H9 (cell line): ENCODE data around the gene TGM4. TPM values are rescaled to one million over a fixed set of nuclear protein-coding genes. Genes with fewer than 3 reads are reported as not detected.

Experiments
- DNase-seq: peaks from one replicate; pipeline ENCODE4 v3.0.0-alpha.2; 2017
- H2AFZ ChIP-seq: one replicate; pipeline ENCODE4 v1.6.1; 2013; ENCODE audit warnings: mild to moderate bottlenecking, low read length, control low read depth, moderate library complexity
- H2AK5ac ChIP-seq: 2 replicates; pipeline ENCODE4 v1.6.1; 2013; ENCODE audit warnings: low read length, control low read depth, mixed read lengths; ENCODE audit not compliant: insufficient read length
- H2BK120ac ChIP-seq: one replicate; pipeline ENCODE4 v1.6.1; 2013; ENCODE audit warnings: low read depth, mild to moderate bottlenecking, low read length, control low read depth, inconsistent platforms; ENCODE audit not compliant: poor library complexity, severe bottlenecking
- H2BK12ac ChIP-seq: 2 replicates; pipeline ENCODE4 v1.6.1; 2013; ENCODE audit warnings: low read length, control low read depth, mixed read lengths, low read depth; ENCODE audit not compliant: insufficient read length
- H2BK15ac ChIP-seq: 2 replicates; pipeline ENCODE4 v1.6.1; 2013; ENCODE audit warnings: low read depth, low read length, control low read depth
- H2BK20ac ChIP-seq: one replicate; pipeline ENCODE4 v1.6.1; 2013; ENCODE audit warnings: low read depth, mild to moderate bottlenecking, low read length, control low read depth, inconsistent platforms; ENCODE audit not compliant: poor library complexity, severe bottlenecking
- H2BK5ac ChIP-seq: 2 replicates; pipeline ENCODE4 v1.6.1; 2013; ENCODE audit warnings: low read length, control low read depth, mixed read lengths; ENCODE audit not compliant: insufficient read length
- H3K14ac ChIP-seq: 2 replicates; pipeline ENCODE4 v1.6.1; 2013; ENCODE audit warnings: low read length, control low read depth; ENCODE audit not compliant: insufficient read depth
- H3K18ac ChIP-seq: 2 replicates; pipeline ENCODE4 v1.6.1; 2013; ENCODE audit warnings: low read depth, mild to moderate bottlenecking, mixed read lengths, low read length, control low read depth; ENCODE audit not compliant: insufficient read length
- H3K23ac ChIP-seq: 2 replicates; pipeline ENCODE4 v1.6.1; 2013; ENCODE audit warnings: low read length, control low read depth, mixed read lengths, low read depth; ENCODE audit not compliant: insufficient read length
- H3K23me2 ChIP-seq: 2 replicates; pipeline ENCODE4 v1.6.1; 2013; ENCODE audit warnings: low read depth, mild to moderate bottlenecking, mixed read lengths, low read length, control low read depth; ENCODE audit not compliant: insufficient read length, poor library complexity, severe bottlenecking
- H3K27ac ChIP-seq: 2 replicates; pipeline ENCODE4 v1.5.1; 2013; ENCODE audit warnings: low read length, control low read depth, mixed read lengths, low read depth; ENCODE audit not compliant: insufficient read length
- H3K27me3 ChIP-seq: 2 replicates; pipeline ENCODE4 v1.6.1; 2013; ENCODE audit warnings: low read length, control low read depth, inconsistent platforms; ENCODE audit not compliant: insufficient read depth
- H3K4ac ChIP-seq: 2 replicates; pipeline ENCODE4 v1.6.1; 2013; ENCODE audit warnings: low read depth, mild to moderate bottlenecking, control low read depth, inconsistent platforms, low read length, moderate library complexity
- H3K4me1 ChIP-seq: 2 replicates; pipeline ENCODE4 v1.6.1; 2013; ENCODE audit warnings: low read length, control low read depth, inconsistent platforms; ENCODE audit not compliant: insufficient read depth
- H3K4me2 ChIP-seq: 2 replicates; pipeline ENCODE4 v1.6.1; 2013; ENCODE audit warnings: low read length, control low read depth, mixed read lengths; ENCODE audit not compliant: insufficient read length, insufficient read depth
- H3K56ac ChIP-seq: 2 replicates; pipeline ENCODE4 v1.6.1; 2013; ENCODE audit warnings: low read depth, mild to moderate bottlenecking, mixed read lengths, low read length, control low read depth; ENCODE audit not compliant: insufficient read length
- H3K79me1 ChIP-seq: 2 replicates; pipeline ENCODE4 v1.6.1; 2013; ENCODE audit warnings: low read depth, mild to moderate bottlenecking, moderate library complexity, low read length, control low read depth, inconsistent platforms; ENCODE audit not compliant: insufficient read depth, poor library complexity, severe bottlenecking
- H3K79me2 ChIP-seq: 2 replicates; pipeline ENCODE4 v1.6.1; 2013; ENCODE audit warnings: low read length, control low read depth, inconsistent platforms; ENCODE audit not compliant: insufficient read depth
- H3K9ac ChIP-seq: 2 replicates; pipeline ENCODE4 v1.6.1; 2013; ENCODE audit warnings: low read length, control low read depth, mixed read lengths; ENCODE audit not compliant: insufficient read length; ENCODE audit errors: extremely low read depth
- H3K9me3 ChIP-seq: one replicate; pipeline ENCODE4 v1.6.1; 2013; ENCODE audit warnings: low read depth, low read length, inconsistent platforms; ENCODE audit not compliant: control insufficient read depth
- H3T11ph ChIP-seq: one replicate; pipeline ENCODE4 v1.6.1; 2013; ENCODE audit warnings: mild to moderate bottlenecking, low read length, control low read depth, inconsistent platforms
- H4K20me1 ChIP-seq: one replicate; pipeline ENCODE4 v1.6.1; 2013; ENCODE audit not compliant: control insufficient read depth, insufficient read length, insufficient read depth
- H4K5ac ChIP-seq: 2 replicates; pipeline ENCODE4 v1.6.1; 2013; ENCODE audit warnings: low read depth, mild to moderate bottlenecking, mixed read lengths, low read length, control low read depth; ENCODE audit not compliant: insufficient read length
- H4K8ac ChIP-seq: replicated peaks from 2 replicates; pipeline ENCODE4 v1.6.1; 2013; ENCODE audit warnings: low read length, control low read depth, mixed read lengths, low read depth; ENCODE audit not compliant: insufficient read length
- H4K91ac ChIP-seq: 2 replicates; pipeline ENCODE4 v1.6.1; 2013; ENCODE audit warnings: low read depth, mild to moderate bottlenecking, moderate library complexity, mixed read lengths, low read length, control low read depth; ENCODE audit not compliant: insufficient read length
- H3K27ac Mint-ChIP-seq, 3 experiments: 2 replicates in 2 of 3; 3 replicates in 1 of 3; pipeline ENCODE4 v1.8.0; 2020 to 2021; ENCODE audit warnings: mixed read lengths in 3 of 3, mild to moderate bottlenecking in 1 of 3, moderate library complexity in 1 of 3
- H3K27me3 Mint-ChIP-seq: 2 replicates; pipeline ENCODE4 v1.8.0; 2021; ENCODE audit warnings: low read depth, mild to moderate bottlenecking, moderate library complexity, mixed read lengths
- H3K36me3 Mint-ChIP-seq, 3 experiments: 2 replicates in 2 of 3; 3 replicates in 1 of 3; pipeline ENCODE4 v1.8.0; 2020 to 2021; ENCODE audit warnings: low read depth in 3 of 3, mixed read lengths in 3 of 3; ENCODE audit not compliant: insufficient read depth in 1 of 3
- H3K4me1 Mint-ChIP-seq, 2 experiments: 2 replicates each; pipeline ENCODE4 v1.8.0; 2020; ENCODE audit warnings: mixed read lengths in 2 of 2
- H3K4me3 Mint-ChIP-seq, 2 experiments: 2 replicates in 1 of 2; 3 replicates in 1 of 2; pipeline ENCODE4 v1.8.0; 2020 to 2021; ENCODE audit warnings: mild to moderate bottlenecking in 2 of 2, mixed read lengths in 2 of 2, moderate library complexity in 1 of 2
- H3K9me3 Mint-ChIP-seq, 2 experiments: 2 replicates in 1 of 2; 3 replicates in 1 of 2; pipeline ENCODE4 v1.8.0; 2020; ENCODE audit warnings: mild to moderate bottlenecking in 2 of 2, mixed read lengths in 2 of 2, moderate library complexity in 1 of 2
- WGBS: extraction: QIAGEN DNeasy Blood & Tissue Kit; methylation state at CpG from one replicate; pipeline ENCODE4 v1.1.7; 2013; ENCODE audit warnings: missing lambda C conversion rate, low lambda C conversion rate, mixed read lengths; ENCODE audit not compliant: insufficient read length; ENCODE audit errors: extremely low coverage; 5-methylcytosine and 5-hydroxymethylcytosine counted together
- total RNA-seq: library from RNA; stranded (reverse); gene quantifications from 2 replicates; pipeline ENCODE4 v1.2.1, GENCODE V29; 2021
- TF ChIP-seq, protein P1 (sequence below): fragments of 200-600 bp; sonication (generic); conservative IDR thresholded peaks from 3 replicates; pipeline ENCODE4 v1.8.0; 2021; ENCODE audit warnings: antibody characterized with exemption, mild to moderate bottlenecking

TGM4 gene
- total RNA-seq, 1 experiment from 2014 or later = not detected

DNA sequence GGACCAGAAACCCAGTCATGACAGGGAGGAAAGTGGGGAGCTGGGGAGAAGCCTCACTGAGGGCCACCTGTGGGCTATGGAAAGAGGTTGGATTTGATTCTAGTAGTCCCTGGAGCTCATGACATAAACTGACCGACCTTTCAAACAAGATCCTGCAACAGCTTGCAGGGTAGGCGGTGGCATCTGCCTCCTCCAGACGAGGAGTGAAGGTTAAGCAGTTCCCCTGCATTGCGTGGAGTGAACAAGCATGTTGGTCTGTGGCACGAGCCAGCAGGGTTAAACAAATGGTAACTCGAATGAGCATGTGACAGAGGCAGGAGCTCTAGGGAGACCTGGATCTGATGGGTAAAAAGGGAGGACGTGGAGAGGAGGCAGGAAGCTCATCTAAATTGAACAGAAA, 12.7 kb downstream of the TGM4 start:
- Histone ChIP-seq H3K79me2 (no peaks in the 10 kb centered on the region), H2BK12ac (no peak overlapping the region), H4K91ac (no peak overlapping the region), H2AK5ac (no peak overlapping the region), H3K27me3 (no peaks in the 10 kb centered on the region; the same call in 1 of the 2 replicates), H2BK120ac (no peak overlapping the region), H2BK5ac (no peak overlapping the region), H3K27ac (no peak overlapping the region), H3K4me2 (no peak overlapping the region), H2BK15ac (no peak overlapping the region), H3K9ac (no peak overlapping the region), H3K14ac (no peak overlapping the region), H3K23ac (no peak overlapping the region), H3K9me3 (no peaks in the 10 kb centered on the region), H2AFZ (no peak overlapping the region), H4K5ac (no peak overlapping the region), H2BK20ac (no peak overlapping the region), H3K56ac (no peak overlapping the region), H4K20me1 (no peaks in the 10 kb centered on the region), H3K79me1 (no peaks in the 10 kb centered on the region), H3K18ac (no peak overlapping the region), H3K23me2 (no peaks in the 10 kb centered on the region), H4K8ac (no peak overlapping the region), H3T11ph (no peak overlapping the region), H3K4me1 (peaks cover 9% of the 10 kb centered on the region; the same call in 1 of the 2 replicates), H3K4ac (no peak overlapping the region)
- H3K27me3 Mint-ChIP-seq = no peaks in the 10 kb centered on the region; the same call in 1 of the 2 replicates
- no peak for DNase-seq
- peaks cover 14 to 20% of the 10 kb centered on the region in 2 experiments for H3K4me1 Mint-ChIP-seq
- H3K9me3 Mint-ChIP-seq = peaks cover 2 to 4% of the 10 kb centered on the region in 2 experiments; a peak in 3 of 5 replicates
- peaks cover 0 to 2% (median 0%) of the 10 kb centered on the region in 3 experiments; a peak in 1 of 7 replicates for H3K36me3 Mint-ChIP-seq
- H3K4me3 Mint-ChIP-seq = no peak overlapping the region
- TF ChIP-seq, protein P1, sequence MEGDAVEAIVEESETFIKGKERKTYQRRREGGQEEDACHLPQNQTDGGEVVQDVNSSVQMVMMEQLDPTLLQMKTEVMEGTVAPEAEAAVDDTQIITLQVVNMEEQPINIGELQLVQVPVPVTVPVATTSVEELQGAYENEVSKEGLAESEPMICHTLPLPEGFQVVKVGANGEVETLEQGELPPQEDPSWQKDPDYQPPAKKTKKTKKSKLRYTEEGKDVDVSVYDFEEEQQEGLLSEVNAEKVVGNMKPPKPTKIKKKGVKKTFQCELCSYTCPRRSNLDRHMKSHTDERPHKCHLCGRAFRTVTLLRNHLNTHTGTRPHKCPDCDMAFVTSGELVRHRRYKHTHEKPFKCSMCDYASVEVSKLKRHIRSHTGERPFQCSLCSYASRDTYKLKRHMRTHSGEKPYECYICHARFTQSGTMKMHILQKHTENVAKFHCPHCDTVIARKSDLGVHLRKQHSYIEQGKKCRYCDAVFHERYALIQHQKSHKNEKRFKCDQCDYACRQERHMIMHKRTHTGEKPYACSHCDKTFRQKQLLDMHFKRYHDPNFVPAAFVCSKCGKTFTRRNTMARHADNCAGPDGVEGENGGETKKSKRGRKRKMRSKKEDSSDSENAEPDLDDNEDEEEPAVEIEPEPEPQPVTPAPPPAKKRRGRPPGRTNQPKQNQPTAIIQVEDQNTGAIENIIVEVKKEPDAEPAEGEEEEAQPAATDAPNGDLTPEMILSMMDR = no peak
- no CpG with 5 or more reads among the region's 7 CpGs for WGBS
- no peak overlapping the region for H3K27ac Mint-ChIP-seq
